ENCODE results near the gene COL4A5.

The COL4A5 gene

GRCh38 chrX:108642273-108642628, 202.6 kb downstream of the COL4A5 start:
- no peak for DNase-seq (ENCODE audit: low spot score)

GRCh38 chrX:108664701-108665100, 225.1 kb downstream of the COL4A5 start:
- DNase-seq (ENCODE audit: low spot score) = no peak

DNA sequence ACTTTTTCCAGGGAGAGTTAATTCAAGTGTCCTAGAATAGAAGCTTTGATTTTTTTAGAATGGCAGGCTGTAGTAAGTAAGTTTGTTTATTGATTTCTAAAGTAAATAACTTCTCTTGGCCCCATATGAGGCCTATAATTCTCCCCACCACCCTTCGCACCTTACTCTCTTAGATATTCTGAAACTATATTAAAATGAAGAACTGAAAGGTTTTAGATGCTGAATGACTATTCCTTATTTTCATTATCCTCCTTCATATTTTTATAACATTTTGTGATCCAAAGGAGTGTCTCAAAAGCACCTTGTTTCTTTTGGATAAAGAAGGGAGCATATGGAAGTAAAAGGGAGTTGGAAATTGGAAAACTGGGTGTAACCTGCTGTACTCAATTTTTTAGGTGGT, 226.5 kb downstream of the COL4A5 start:
- DNase-seq (ENCODE audit: low spot score) = no peak

GRCh38 chrX:108671526-108671925, 231.9 kb downstream of the COL4A5 start:
- DNase-seq (ENCODE audit: low spot score) = no peak

DNA sequence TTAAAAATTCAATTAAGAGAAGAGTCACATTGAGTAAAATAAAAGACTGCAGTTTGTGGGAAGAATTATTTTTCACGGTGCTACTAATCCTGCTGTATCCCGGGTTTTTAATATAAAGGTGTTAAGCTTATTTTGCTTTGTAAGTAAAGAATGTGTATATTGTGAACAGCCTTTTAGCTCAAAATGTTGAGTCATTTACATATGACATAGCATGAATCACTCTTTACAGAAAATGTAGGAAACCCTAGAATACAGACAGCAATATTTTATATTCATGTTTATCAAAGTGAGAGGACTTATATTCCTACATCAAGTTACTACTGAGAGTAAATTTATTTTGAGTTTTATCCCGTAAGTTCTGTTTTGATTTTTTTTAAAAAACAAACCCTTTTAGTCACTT, 257.1 kb downstream of the COL4A5 start:
- no peak for DNase-seq (ENCODE audit: low spot score)

GRCh38 chrX:108699368-108699767, 259.7 kb downstream of the COL4A5 start:
- no peak for DNase-seq (ENCODE audit: low spot score)

DNA sequence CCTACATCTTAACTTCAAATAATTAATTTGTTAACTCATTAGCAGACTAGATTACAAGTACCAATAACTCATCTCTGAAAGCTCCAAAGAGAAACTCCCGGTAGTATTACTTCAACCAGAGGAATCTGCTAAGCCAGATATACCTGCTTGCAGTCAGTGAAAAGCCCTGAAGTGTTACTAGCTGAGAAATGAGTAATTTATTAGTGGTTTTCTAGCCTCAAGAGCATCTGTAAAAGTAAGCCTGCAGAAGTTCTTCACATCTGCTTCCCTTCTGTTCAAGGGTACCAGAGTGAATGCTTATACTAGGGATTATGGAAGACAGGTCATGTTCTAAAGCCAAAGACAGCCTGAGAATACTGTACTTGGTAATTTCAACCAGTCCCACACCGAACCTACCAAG, 262.0 kb downstream of the COL4A5 start:
- DNase-seq (ENCODE audit: low spot score) = no peak

GRCh38 chrX:108702530-108702929, 262.9 kb downstream of the COL4A5 start:
- DNase-seq (ENCODE audit: low spot score) = no peak

DNA sequence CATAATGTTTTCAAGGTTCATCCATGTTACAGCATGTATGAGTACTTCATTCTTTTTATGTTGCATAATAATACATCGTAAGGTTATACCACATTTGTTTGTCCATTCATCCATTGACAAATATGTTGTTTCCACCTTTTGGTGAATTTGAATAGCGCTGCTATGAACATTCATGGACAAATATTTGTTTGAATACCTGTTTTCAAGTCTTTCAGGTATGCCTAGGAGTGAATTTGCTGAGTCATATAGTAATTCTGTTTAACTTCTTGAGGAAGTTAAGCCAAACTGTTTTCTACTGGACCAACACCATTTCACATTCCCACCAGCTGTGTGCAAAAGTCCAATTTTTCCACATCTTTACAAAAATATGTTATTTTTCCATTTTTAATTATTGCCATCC, 265.2 kb downstream of the COL4A5 start:
- DNase-seq (ENCODE audit: low spot score) = no peak

DNA sequence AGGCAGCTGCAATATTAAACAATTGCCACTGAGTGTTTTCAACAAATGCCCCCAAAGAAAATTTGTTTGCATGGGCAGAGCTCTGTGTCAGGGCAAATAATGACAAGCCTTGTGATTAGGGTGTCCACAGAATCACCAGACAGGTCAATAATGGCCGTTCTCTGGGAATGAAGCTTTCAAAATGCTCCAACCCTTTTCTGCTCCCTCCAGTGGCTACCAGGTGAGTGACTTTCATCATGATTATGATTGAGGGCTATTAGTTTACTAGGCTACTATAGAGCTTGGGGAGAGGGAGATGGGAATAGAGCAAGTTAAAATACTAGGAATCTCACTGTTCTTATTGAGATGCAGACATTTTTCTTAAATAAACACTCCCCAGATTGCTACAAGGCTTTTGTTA, 273.2 kb downstream of the COL4A5 start:
- DNase-seq (ENCODE audit: low spot score) = no peak

DNA sequence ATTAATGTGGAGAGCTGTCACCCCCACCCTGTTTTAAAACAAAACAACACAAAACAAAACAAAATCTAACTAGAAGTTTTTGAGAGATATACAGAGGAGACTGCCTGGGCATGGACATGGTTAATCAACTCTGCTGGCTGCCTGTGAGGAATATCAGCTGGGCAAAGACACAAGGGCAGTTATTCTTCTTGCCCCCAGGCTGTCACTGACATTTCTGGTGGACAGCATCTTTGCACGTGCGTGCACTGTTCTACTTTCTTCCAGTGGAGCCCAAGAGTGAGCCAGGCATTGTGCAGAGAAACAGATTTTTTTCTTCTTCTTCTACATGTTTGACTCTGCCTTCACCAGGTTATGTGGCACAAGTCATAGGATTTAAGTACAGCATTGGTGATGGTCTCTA, 282.9 kb downstream of the COL4A5 start:
- no peak for DNase-seq (ENCODE audit: low spot score)

DNA sequence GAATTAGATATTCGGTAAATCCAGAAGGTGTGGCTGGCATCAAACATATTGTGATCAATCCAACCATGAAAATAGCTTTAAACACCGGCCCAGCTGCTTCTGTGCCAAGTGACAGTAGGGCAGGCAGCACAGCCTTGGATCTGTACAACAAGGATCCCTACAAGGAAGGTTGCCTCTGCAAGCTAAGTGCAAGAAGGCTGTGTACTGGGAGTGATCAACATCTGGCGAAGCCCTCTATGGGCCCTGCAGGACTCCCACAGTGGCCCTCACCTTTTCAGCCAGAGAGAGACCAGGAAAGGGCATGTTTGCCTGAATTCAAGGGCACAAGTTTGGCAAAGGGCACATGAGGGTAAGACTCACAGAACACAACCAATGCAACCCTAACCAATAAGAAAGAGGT, 287.1 kb downstream of the COL4A5 start:
- no peak for DNase-seq (ENCODE audit: low spot score)

DNA sequence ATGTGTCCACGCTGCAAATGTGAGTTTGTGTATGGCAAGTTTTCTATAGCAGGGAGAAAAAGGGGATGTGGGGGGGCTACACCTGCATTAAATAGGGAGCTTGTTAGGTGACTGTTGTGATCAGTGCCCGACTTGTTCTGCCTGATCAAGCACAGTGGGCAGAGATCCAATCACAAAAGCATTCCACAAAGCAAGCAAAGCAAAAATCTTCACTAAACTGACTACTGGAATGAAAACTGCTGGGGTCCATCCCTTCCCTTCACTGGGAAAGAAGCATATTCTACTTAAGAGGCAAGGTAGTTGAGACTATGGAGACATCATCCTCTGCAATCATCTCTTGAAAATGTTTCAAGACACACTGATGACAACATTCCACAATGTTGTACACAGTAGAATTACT, 291.5 kb downstream of the COL4A5 start:
- peak; percentile 57 for DNase-seq (ENCODE audit: low spot score)

- DNase-seq (ENCODE audit: low spot score) = peak; percentile 75
Measured at GRCh38 chrX:108732630-108733321, 293.1 kb downstream of the COL4A5 start.

DNA sequence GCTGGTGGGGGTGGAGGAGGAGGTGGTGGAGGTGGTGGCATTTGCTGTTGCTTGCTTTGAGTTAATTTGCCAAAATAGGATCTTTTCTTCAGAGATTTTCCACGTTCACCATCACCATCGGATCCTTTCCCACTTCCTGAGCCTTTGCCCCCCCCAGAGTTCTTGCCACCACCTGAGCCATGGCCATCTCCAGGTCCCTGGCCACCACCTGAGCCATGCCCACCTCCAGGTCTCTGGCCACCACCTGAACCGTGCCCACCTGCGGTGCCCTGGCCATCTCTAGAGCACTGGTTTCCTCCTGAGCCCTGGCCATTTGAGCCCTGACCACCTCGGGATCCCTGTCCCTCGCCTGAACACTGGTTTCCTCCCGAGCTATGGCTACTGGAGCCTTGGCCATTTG, 294.8 kb downstream of the COL4A5 start:
- no peak for DNase-seq (ENCODE audit: low spot score)

DNA sequence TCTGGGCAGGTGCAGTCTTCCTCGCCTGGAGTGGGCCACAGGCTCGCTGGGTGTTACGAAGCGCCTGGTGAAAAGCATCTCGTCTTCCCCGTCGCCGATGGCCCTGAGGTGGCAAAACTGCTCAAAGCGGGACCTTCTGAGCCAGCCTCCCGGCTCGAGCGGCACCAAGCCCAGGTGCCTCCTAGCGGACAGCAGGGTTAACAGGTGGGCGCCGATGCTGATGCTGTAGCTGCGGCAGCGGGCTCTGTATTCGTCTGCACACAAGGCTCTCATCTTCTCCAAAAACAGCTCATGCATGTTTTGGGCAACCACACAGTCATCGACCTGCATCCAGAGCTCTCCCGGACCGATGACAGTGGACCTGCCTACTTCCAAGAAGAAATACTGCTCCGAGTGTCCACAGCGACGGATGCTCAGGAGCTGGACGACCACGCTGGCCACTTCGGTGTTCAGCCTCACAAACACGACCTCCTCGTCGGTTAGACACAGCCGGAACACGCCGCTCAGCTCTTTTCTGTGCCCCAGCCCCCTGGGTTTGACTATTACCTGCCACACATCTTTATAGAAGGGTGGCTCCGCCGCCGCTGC, 295.5 kb downstream of the COL4A5 start:
- DNase-seq (ENCODE audit: low spot score) = peak; percentile 70

GRCh38 chrX:108735679-108736508, 296.3 kb downstream of the COL4A5 start:
- no peak for DNase-seq (ENCODE audit: low spot score)

DNA sequence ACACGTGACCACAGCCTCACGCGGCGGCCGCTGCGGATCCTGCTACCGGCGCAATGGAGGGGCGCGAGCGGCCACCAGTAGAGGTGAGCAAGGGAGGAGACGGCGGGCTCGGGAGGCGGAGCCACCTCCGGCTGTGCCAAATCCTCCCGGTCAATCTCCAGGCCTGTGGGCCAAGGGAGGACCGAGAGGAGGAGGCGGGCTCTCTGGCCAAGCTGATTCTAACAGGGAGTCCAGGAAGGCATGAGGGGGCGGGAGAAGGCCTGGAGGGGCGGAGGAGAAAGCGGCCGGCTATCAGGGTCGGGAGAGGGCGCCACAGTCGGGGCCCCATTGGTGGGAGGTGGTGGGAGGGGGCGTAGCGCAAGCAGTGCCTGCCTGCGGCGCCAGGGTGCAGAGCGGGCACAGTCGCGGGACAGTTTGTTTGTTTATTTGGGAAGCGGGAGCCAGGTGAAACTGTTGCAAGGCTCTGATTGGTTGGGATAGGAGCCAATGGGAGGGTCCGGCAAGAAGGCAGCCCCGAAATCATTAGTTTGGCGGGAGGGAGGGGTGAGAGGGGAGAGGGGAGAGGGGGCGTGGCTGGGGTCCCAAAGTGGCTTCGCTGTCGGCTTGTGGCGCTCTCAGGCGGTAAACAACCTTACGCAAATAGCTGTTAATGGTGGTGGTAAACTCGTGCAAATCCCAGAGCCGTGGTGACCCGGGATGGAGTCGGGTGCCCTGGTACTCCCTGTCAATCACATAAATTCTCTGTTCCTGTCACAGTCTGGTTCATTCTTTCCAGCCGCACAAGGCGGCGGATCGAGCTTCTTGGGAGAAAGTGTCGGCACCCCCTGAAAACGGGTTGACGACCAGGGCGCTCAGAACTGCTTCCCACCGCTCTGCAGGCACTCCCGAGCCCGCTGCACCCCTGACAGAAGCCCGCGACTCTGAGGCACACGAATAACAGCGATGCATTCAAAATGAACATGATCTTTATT, 297.2 kb downstream of the COL4A5 start, which contains the start of gene IRS4:
Gene IRS4, minus strand, starts transcription at position 55 of the 971 bp plus-strand sequence.
- peak; percentile 93 for DNase-seq (ENCODE audit: low spot score)

DNA sequence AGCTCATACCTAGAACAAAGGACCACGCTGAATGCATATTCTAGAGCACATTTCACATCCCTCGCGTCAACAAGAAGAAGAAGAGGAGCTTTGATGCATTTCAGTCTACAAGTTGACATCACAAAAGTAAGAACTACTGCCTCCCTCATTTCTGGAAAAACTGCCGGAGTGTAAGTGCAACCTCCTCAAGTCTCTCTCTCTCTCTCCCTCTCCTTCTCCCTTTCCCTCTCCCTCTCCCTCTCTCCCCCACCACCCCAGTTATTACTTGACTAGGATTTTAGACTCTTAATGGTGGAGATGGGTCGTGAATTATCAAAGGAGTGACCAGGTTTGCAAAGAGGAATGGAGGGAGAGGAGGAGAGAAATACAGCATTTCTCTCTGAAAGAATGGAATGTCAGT, 298.1 kb downstream of the COL4A5 start:
- no peak for DNase-seq (ENCODE audit: low spot score)

- no peak for DNase-seq (ENCODE audit: low spot score)
Measured at GRCh38 chrX:108740299-108740774, 300.7 kb downstream of the COL4A5 start.

All from ecto neural progenitor cell (in vitro differentiated cells).